ENCODE results near the gene RBL1.
"Not testable (repeated sequence)": the region's sequence is repeated elsewhere in the genome, so short reads cannot be mapped to it uniquely, and the experiment has no call there.

The RBL1 gene

GRCh38 chr20:37095599-37096414 is at the start of gene RBL1:
Gene RBL1, minus strand, starts transcription at chr20:37095997. Its CDS starts 69 bp downstream, at chr20:37095928.
- DNase-seq (ENCODE audit: low read depth in 2 of 2, low spot score in 1 of 2) = peak; percentile 57 to 68

- DNase-seq (ENCODE audit: low read depth in 2 of 2, low spot score in 1 of 2) = no peak
These were observed 49.1 kb upstream of the RBL1 start for GRCh38 chr20:37144856-37145404.

- no peak for DNase-seq (ENCODE audit: low read depth in 2 of 2, low spot score in 1 of 2)
These were observed 46.9 kb upstream of the RBL1 start for GRCh38 chr20:37142708-37143107.

GRCh38 chr20:37137547-37137946 is 41.8 kb upstream of the RBL1 start:
- no peak for DNase-seq (ENCODE audit: low read depth in 2 of 2, low spot score in 1 of 2)

GRCh38 chr20:37133952-37134351 is 38.2 kb upstream of the RBL1 start:
- no peak for DNase-seq (ENCODE audit: low read depth in 2 of 2, low spot score in 1 of 2)

- DNase-seq (ENCODE audit: low read depth in 2 of 2, low spot score in 1 of 2) = no peak
These were observed 35.7 kb upstream of the RBL1 start for GRCh38 chr20:37131486-37131885.

- DNase-seq (ENCODE audit: low read depth in 2 of 2, low spot score in 1 of 2) = no peak
These were observed 33.0 kb upstream of the RBL1 start for GRCh38 chr20:37128803-37129202.

- not testable (repeated sequence) for DNase-seq (ENCODE audit: low read depth in 2 of 2, low spot score in 1 of 2)
These were observed 30.5 kb upstream of the RBL1 start for GRCh38 chr20:37126290-37126689.

- no peak for DNase-seq (ENCODE audit: low read depth in 2 of 2, low spot score in 1 of 2)
These were observed 27.6 kb upstream of the RBL1 start for GRCh38 chr20:37123441-37123840.

GRCh38 chr20:37120497-37120896 is 24.7 kb upstream of the RBL1 start:
- DNase-seq (ENCODE audit: low read depth in 2 of 2, low spot score in 1 of 2) = no peak

GRCh38 chr20:37119356-37120036 is 23.7 kb upstream of the RBL1 start:
- DNase-seq (ENCODE audit: low read depth in 2 of 2, low spot score in 1 of 2) = no peak

GRCh38 chr20:37114012-37114411 is 18.2 kb upstream of the RBL1 start:
- no peak for DNase-seq (ENCODE audit: low read depth in 2 of 2, low spot score in 1 of 2)

- no peak for DNase-seq (ENCODE audit: low read depth in 2 of 2, low spot score in 1 of 2)
These were observed 16.2 kb upstream of the RBL1 start for GRCh38 chr20:37111926-37112455.

- no peak for DNase-seq (ENCODE audit: low read depth in 2 of 2, low spot score in 1 of 2)
These were observed 12.9 kb upstream of the RBL1 start for GRCh38 chr20:37108676-37109075.

GRCh38 chr20:37102571-37102970 is 6.8 kb upstream of the RBL1 start:
- no peak for DNase-seq (ENCODE audit: low read depth in 2 of 2, low spot score in 1 of 2)

- DNase-seq (ENCODE audit: low read depth in 2 of 2, low spot score in 1 of 2) = no peak
These were observed 731 bp upstream of the RBL1 start for GRCh38 chr20:37096415-37097041.

GRCh38 chr20:37095108-37095598 is 644 bp downstream of the RBL1 start:
- DNase-seq (ENCODE audit: low read depth in 2 of 2, low spot score in 1 of 2) = no peak

- DNase-seq (ENCODE audit: low read depth in 2 of 2, low spot score in 1 of 2) = no peak
These were observed 5.4 kb downstream of the RBL1 start for GRCh38 chr20:37090407-37090806.

GRCh38 chr20:37081717-37082289 is 14.0 kb downstream of the RBL1 start:
- peak in 1 of 2 donors; percentile 12 for DNase-seq (ENCODE audit: low read depth in 2 of 2, low spot score in 1 of 2)

GRCh38 chr20:37077009-37077408 is 18.8 kb downstream of the RBL1 start:
- no peak for DNase-seq (ENCODE audit: low read depth in 2 of 2, low spot score in 1 of 2)
